Left forelimb (tissue), 1 donor: ENCODE measurements around the gene CLN6.
A peak's percentile ranks its signal among the peaks of the same experiment; 100 is the strongest.
"Not testable (repeated sequence)": the region's sequence is repeated elsewhere in the genome, so short reads cannot be mapped to it uniquely, and the experiment has no call there.

Experiments
- DNase-seq: peaks from one replicate; pipeline ENCODE4 v3.0.0-alpha.2; 2018; ENCODE audit warnings: low spot score

The CLN6 gene

GRCh38 chr15:68206711-68207151, 22.8 kb downstream of the CLN6 start:
- no peak for DNase-seq

DNA sequence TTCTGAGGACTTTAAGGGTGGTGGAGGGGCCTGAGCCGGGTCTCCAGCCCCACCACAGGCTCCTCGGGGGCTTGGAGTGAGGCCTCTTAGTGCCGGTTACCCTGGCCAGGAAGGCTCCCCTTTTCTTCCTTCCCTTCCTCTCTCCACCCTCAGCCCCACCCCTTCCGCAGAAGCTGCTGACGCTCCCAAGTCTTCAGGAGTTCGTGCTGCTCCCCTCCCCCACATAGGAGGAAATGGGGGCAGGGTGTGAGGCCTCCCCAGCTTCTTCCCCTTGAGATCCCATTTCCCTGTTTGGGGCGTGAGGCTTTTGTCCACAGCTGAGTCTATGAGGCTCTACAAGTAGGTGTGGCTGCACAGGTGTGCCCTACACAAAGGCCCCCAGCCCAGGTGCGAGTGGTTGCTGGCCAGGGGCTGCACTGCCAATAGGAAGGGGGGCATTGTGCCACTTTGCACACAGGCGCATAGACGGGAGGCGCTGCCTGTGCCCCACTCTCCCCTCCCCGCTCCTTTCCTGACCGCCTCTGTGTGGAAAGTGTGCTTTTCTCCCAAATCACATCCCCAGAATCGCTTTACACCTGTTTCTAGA, 23.5 kb downstream of the CLN6 start:
- no peak for DNase-seq

DNA sequence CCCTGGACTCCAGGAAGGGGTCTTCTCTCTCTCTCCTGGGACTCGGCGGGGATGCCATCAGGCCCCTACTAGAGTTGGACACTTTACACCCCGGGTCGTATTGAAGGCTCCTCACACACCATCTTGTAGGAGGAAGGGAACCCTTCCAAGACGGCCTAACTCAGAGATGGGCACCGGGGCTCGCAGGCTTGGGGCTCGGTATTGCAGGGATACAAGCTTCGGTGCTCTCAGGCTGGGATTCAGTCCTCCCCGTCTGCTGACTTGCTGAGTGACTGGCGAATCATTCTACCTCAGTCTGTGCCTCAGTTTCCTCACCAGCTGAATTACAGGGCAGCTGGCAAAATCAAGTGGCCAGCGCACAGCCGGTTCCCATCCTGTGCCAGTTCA, 24.0 kb downstream of the CLN6 start:
- DNase-seq: no peak

DNA sequence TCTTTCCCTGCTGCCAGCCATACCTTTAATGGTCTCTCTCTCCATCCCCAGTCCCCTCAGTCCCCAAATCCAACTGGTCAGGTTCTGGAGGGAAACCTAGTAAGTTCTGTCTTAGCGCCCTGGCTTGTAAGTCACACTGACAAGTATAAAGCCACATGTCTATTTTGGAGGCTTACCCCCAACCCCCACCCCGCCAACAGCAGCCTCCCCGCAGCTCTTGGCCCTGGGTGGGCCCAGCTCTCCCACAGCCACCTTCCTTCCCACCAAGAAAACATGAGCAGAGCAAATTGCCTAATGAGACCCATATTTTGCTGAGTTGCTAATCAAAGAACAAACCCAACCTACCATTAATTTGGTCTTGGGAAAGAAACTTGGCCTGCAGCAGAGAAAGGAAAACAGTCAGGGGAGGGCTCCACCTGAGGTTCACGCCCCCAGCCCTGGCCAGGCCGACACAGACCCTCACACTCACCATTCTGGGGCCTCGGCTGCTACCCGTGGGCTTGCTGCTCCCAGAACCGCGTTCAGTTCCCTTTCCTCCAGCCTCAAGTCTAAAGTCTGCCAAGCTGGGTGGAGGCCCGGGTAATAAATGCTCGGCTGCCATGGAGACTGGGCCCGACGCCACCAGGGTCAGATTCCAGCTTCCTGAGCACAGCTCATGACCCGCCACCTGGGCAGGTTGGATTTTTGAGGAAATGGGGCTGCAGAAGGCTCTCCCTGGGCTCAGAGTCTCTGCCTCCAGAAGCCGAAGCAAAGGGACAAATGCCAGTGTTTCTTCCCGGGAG, 24.6 kb downstream of the CLN6 start, which contains the start of gene CALML4:
TSS of gene CALML4 (minus strand) at position 557 of the 782 bp plus-strand sequence. CDS start at position 472, 85 bp downstream.
- DNase-seq: peak; percentile 83

GRCh38 chr15:68204361-68204760, 25.2 kb downstream of the CLN6 start:
- DNase-seq: no peak

DNA sequence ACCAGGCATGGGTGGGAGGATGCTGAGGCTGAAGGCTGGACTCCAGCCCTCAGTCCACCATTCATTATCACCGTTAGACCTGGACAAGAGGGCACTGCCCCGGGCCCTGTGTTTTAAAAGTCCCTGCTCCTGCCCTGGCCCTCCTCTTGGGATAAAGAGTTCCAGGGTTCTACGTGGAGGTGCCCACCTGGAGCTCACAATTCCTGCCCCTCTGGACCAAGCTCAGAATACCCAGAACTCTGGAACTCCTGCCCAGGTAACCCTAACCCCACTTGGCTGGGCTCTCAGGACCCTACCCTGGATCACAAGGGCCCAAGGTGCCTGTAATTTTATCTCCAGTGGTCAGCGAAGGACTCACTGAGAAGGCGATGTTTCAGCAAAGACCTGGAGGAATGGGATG, 25.6 kb downstream of the CLN6 start:
- DNase-seq: no peak

GRCh38 chr15:68203486-68203885, 26.0 kb downstream of the CLN6 start:
- no peak for DNase-seq

DNA sequence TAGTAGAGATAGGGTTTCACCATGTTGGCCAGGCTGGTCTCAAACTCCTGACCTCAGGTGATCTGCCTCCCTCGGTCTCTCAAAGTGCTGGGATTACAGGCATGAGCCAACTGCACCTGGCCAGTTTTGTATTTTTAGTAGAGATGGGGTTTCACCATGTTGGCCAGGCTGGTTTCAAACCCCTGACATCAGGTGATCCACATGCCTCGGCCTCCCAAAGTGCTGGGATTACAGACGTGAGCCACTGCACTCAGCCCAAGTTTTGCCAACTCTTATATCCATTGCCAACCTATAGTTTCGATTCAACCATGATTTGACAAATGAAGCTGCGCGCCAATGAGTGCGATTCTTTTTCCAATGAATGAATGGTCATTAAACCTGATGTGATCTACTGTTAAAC, 26.5 kb downstream of the CLN6 start:
- not testable (repeated sequence) for DNase-seq

DNA sequence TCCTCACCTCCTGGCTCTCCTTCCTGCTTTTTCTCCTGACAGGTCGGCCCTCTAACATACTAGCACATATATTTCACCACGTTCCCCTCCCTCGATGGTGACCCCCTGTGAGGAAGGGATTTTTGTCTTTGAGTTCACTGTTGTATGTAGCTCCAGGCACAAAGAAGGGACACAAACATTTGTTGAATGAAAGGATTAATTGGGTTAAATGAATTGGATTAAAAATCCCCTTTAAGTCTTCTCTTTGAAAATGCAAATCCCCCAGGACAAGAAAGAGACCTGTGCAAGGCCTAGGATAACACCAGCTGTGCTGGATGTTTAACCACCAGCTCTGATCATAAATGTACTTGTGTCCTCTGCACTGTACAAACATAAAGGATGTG, 27.7 kb downstream of the CLN6 start:
- no peak for DNase-seq

DNA sequence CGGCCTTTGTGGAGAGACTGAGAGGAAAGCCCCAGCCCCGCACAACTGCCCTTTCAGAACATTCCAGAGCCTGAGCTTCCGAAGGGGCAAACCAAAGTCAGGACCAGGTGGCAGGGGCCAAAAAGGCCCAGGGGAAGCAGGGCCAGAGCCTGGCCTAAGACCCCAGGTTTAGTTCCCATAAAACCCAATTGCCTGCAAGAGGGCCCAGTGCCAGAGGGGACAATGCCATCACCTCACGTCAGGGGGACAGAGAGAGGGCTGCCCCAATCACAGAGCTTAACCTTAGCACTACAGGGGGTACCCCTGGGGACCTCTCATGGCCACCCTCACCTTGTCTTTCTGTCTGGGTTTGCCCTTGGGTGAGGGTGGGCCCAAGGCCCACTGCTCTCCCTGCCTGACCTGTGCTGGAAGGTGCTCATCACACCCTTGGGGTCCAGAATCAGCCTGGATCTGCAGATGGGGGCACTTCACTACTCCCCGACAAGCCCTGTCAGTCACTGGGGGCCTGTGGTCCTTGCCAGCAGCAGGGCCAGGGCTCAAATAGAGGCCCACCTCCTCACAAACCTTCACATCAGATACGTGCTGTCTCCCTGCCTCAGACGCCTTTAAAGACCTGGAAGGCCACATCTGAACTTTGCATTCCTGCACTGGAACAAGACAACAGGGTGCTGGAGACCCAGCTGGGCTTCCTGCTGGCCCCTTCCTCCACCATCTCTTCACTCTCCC, 28.2 kb downstream of the CLN6 start:
- no peak for DNase-seq

DNA sequence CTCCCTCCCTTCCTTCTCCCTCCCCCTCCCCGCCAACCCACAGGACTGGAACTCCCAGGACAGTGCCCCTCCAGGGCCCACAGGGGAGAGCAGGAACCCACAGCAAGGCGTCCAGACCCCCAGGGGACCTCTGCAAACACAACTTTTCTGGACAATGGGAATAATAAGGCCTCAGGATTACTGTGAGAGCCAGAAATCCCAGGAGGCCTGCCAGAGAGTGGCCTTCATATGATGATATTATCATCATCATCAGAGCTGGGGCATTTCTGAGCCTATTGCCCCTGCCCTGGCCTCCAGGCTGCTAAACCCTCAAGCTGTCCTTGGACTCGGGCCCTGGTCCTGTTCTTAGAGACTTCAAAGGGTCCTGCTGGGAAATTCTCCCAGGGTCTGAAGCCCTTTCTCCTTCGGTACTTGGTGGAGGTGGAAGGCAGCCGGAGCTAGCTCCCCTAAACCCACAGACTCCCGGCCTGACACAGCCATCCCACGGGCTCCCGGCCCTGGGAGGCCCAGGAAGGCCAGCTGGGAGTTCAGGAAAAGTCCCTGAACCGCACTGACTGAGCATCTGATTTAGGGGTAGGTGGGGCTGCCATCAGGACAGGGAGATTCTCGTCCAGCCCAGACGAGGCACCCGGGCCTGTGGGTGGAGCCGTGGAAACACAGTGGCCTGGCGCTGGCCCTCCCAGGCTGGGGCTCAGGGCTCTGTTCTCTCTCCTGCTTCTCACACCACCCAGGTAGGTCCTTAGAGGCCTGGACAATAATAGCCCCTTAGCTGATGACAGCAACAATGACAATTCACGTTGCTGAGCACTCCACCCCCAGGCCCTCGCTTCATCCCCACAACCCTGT, 29.3 kb downstream of the CLN6 start:
- no peak for DNase-seq

- DNase-seq: no peak
Measured at GRCh38 chr15:68199340-68199739, 30.2 kb downstream of the CLN6 start.

GRCh38 chr15:68197661-68198437, 31.7 kb downstream of the CLN6 start:
- no peak for DNase-seq

DNA sequence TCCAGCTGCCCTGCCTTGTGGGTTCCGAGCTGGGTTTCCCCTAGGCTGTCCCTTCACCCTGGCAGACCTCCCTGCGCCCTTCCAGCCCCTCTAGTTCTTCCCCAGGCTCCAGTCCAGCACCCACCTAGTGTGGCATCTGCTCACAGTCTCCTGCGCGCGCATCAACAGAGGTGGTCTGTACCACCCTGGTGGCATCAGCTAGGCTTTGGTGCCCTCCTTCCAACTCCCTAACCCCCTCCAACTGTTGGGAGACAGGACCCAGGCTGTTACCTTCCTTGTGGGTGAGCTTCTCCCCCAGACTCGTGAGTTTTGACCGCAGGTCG, 32.4 kb downstream of the CLN6 start:
- no peak for DNase-seq

- no peak for DNase-seq
Measured at GRCh38 chr15:68196445-68197169, 32.9 kb downstream of the CLN6 start.

- no peak for DNase-seq
Measured at GRCh38 chr15:68195336-68196112, 34.0 kb downstream of the CLN6 start.

GRCh38 chr15:68192804-68193486, 36.6 kb downstream of the CLN6 start:
- DNase-seq: no peak

DNA sequence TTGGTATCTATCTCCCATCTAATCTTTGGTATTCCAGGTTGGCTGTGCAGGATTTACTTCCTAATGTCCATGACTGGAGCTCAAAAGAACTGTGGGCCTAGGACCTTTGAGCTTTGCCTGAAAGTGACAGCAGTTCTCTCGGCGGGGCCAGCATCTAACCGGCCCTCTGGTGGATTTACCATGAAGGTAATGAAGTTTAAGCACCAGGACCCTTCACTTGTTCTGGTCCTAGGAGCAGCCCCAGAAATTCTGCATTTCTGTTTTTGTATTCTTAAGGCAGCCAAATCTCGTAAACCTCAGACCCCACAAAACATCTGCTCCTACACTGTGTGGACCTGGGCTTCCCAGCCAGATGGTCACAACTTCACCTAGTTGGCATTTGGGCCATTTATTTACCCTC, 37.4 kb downstream of the CLN6 start:
- DNase-seq: no peak

DNA sequence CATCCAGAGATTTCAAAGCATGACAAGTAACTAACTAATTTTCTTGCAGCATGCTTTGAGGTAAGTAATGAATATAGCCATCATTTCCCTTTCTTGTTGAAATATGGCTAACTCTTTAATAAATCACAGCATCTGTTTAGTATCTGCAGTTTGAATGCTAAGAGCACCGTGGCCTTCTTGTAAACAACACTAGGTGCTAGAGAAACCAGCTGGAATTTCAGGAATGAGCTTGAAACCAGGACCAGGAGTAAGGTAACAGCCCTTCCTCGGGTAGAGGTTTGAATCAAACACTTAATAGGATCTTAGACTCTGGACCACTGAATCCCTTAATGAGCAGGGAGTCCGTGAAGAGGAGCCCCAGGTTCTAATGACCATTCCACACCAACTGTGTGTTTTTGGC, 38.0 kb downstream of the CLN6 start:
- DNase-seq: no peak
